ENCODE results near the gene NOTUM. TPM values are rescaled to one million over a fixed set of nuclear protein-coding genes. Genes with fewer than 3 reads are reported as not detected.

Gene NOTUM
- total and polyA plus RNA-seq, 4 donors: 0.19 to 5.4 (median 1.6) TPM

- Histone ChIP-seq H3K4me3 (ENCODE audit: low read depth in 1 of 3, low read length in 3 of 3) (no peak overlapping the region), H3K36me3 (ENCODE audit: control insufficient read depth in 4 of 4, insufficient read depth in 3 of 4, low read depth in 1 of 4, low read length in 3 of 4) (no peaks in the 10 kb centered on the region), H3K27ac (ENCODE audit: low read depth in 1 of 2, low read length in 2 of 2) (no peak overlapping the region), H3K9ac (ENCODE audit: low read depth in 1 of 2, low read length in 2 of 2) (no peak overlapping the region), H3K9me3 (ENCODE audit: control insufficient read depth in 4 of 4, low read length in 3 of 4) (no peaks in the 10 kb centered on the region), H3K27me3 (ENCODE audit: control insufficient read depth in 4 of 4, insufficient read depth in 4 of 4, low read length in 3 of 4) (no peaks in the 10 kb centered on the region), H3K4me1 (ENCODE audit: control insufficient read depth in 4 of 4, insufficient read depth in 4 of 4, low read length in 3 of 4) (peaks cover 0 to 3% (median 0%) of the 10 kb centered on the region in 4 donors)
- WGBS: 59% methylated on average over 12 of the region's 12 CpGs
- DNase-seq (ENCODE audit: low spot score): no peak
- TF ChIP-seq, protein P1, sequence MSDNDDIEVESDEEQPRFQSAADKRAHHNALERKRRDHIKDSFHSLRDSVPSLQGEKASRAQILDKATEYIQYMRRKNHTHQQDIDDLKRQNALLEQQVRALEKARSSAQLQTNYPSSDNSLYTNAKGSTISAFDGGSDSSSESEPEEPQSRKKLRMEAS (IDR thresholded peaks at IDR 0.05): no peak
- TF ChIP-seq REST (IDR thresholded peaks at IDR 0.05) (no peak), RXRA (IDR thresholded peaks at IDR 0.05) (no peak), FOXA2 (IDR thresholded peaks at IDR 0.05) (no peak), CTCF (IDR thresholded peaks at IDR 0.05; ENCODE audit: low read depth, low read length, missing input control) (no peak), RAD21 (IDR thresholded peaks at IDR 0.05) (no peak), TAF1 (conservative IDR thresholded peaks at IDR 0.05) (no peak), NR2F2 (IDR thresholded peaks at IDR 0.05) (no peak), ATF3 (IDR thresholded peaks at IDR 0.05) (no peak), EGR1 (IDR thresholded peaks at IDR 0.05; ENCODE audit: low read depth in 2 of 2) (no peak), YY1 (IDR thresholded peaks at IDR 0.05) (no peak)
Observed at GRCh38 chr17:81942167-81942553, 18.8 kb downstream of the NOTUM start.

DNA sequence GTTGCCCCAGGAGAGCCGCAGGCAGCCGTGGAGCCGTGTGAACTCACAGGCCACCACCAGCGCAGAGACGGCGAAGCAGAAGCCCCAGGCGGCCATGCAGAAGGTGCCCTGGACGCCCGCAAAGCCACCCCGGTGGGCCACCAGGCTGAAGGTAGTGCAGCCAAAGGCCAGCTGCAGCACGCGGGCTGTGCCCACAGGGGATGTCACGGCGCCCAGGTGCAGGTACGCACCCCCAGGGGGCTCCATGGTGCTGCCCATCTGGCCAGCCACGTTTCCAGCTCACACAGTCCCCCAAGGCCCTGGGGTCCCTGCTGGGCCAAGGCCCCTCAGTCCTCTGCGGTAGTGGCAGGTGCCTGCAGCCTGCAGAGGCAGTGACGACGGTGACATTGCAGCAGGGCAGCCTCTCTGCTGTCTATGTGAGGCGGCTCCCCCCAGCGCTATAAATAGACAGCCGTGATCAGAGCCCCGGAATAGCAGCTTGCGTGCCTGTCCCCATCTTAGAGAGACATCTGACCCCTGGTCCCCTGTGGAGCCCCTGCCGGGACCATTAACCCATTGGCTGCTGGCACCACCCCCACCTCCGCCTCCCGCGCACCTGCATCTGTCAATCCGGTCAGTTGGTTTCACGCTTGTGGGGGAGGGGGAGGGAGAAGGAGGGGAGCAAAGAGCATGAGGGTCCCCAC, 19.4 kb downstream of the NOTUM start:
- no peak overlapping the region for H3K9ac ChIP-seq (ENCODE audit: low read depth in 1 of 2, low read length in 2 of 2)
- TF ChIP-seq, protein P1 (IDR thresholded peaks at IDR 0.05): no peak
- TF ChIP-seq HNF4A (conservative IDR thresholded peaks at IDR 0.05): no peak
- DNase-seq (ENCODE audit: low spot score): no peak
- H3K36me3 ChIP-seq (ENCODE audit: control insufficient read depth in 4 of 4, insufficient read depth in 3 of 4, low read depth in 1 of 4, low read length in 3 of 4): no peaks in the 10 kb centered on the region
- peaks cover 3 to 9% (median 4%) of the 10 kb centered on the region in 4 donors for H3K4me1 ChIP-seq (ENCODE audit: control insufficient read depth in 4 of 4, insufficient read depth in 4 of 4, low read length in 3 of 4)
- no peaks in the 10 kb centered on the region for H3K27me3 ChIP-seq (ENCODE audit: control insufficient read depth in 4 of 4, insufficient read depth in 4 of 4, low read length in 3 of 4)
- 58% methylated on average over 30 of the region's 30 CpGs for WGBS
- no peaks in the 10 kb centered on the region for H3K9me3 ChIP-seq (ENCODE audit: control insufficient read depth in 4 of 4, low read length in 3 of 4)
- H3K4me3 ChIP-seq (ENCODE audit: low read depth in 1 of 3, low read length in 3 of 3): no peak overlapping the region
- H3K27ac ChIP-seq (ENCODE audit: low read depth in 1 of 2, low read length in 2 of 2): no peak overlapping the region

Data from liver (tissue), 9 donors.